DOHH2 (cell line): ENCODE measurements around the gene VPS52.

Experiments
- CTCF ChIP-seq: fragments of 200-600 bp; sonication (generic); IDR thresholded peaks from one replicate; pipeline ENCODE4 v1.5.1; 2014; ENCODE audit warnings: antibody characterized with exemption, mild to moderate bottlenecking, low read depth, low read length; ENCODE audit not compliant: poor library complexity, severe bottlenecking
- EZH2phosphoT487 ChIP-seq: fragments of 200-600 bp; sonication (generic); IDR thresholded peaks from 2 replicates; pipeline ENCODE4 v1.6.1; 2017; ENCODE audit warnings: borderline replicate concordance, mild to moderate bottlenecking, antibody characterized with exemption, low read length, moderate library complexity, mixed read lengths

GRCh38 chr6:33201935-33202334 lies 69.7 kb downstream of the VPS52 start:
- no peak for TF ChIP-seq CTCF
- no peak for TF ChIP-seq EZH2phosphoT487
